ENCODE data around the gene DPP6.

The DPP6 gene

DNA sequence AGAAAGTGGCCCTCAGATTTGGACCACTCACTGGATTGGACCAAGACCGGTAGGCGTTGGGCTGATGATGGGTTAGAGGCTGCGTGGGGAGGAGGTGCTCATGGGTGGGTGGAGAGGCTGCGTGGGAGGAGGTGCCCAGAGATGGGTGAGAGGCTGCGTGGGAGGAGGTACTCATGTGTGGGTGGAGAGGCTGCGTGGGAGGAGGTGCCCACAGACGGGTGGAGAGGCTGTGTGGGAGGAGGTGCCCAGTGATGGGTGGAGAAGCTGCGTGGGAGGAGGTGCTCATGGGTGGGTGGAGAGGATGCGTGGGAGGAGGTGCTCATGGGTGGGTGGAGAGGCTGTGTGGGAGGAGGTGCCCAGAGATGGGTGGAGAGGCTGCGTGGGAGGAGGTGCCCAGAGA lies 604.4 kb downstream of the DPP6 start:
- TF ChIP-seq TCF12 (IDR thresholded peaks at IDR 0.05; ENCODE audit: low read depth) (no peak), ZBTB7A (IDR thresholded peaks at IDR 0.05; ENCODE audit: low read depth) (no peak), CEBPB (IDR thresholded peaks at IDR 0.05) (no peak), CREB1 (IDR thresholded peaks at IDR 0.05; ENCODE audit: low read depth) (no peak), USF1 (IDR thresholded peaks at IDR 0.05) (no peak), NFIC (IDR thresholded peaks at IDR 0.05) (no peak), FOXM1 (IDR thresholded peaks at IDR 0.05; ENCODE audit: borderline replicate concordance, low read depth) (no peak), TEAD4 (IDR thresholded peaks at IDR 0.05) (no peak), REST (IDR thresholded peaks at IDR 0.05; ENCODE audit: low read depth) (no peak), TAF1 (IDR thresholded peaks at IDR 0.05; ENCODE audit: low read depth) (no peak)

GRCh38 chr7:154666768-154667167 lies 614.6 kb downstream of the DPP6 start:
- TF ChIP-seq YY1 (IDR thresholded peaks at IDR 0.05; ENCODE audit: low read depth) (no peak), NFIC (IDR thresholded peaks at IDR 0.05) (no peak), TEAD4 (IDR thresholded peaks at IDR 0.05) (no peak), CREB1 (IDR thresholded peaks at IDR 0.05; ENCODE audit: low read depth) (no peak), REST (IDR thresholded peaks at IDR 0.05; ENCODE audit: low read depth) (no peak), EGR1 (IDR thresholded peaks at IDR 0.05) (no peak), ZBTB7A (IDR thresholded peaks at IDR 0.05; ENCODE audit: low read depth) (no peak), FOXM1 (IDR thresholded peaks at IDR 0.05; ENCODE audit: borderline replicate concordance, low read depth) (no peak), EP300 (IDR thresholded peaks at IDR 0.05; ENCODE audit: borderline replicate concordance) (no peak), RAD21 (IDR thresholded peaks at IDR 0.05; ENCODE audit: low read depth) (no peak), CEBPB (IDR thresholded peaks at IDR 0.05) (no peak), TAF1 (IDR thresholded peaks at IDR 0.05; ENCODE audit: low read depth) (no peak), TCF12 (IDR thresholded peaks at IDR 0.05; ENCODE audit: low read depth) (no peak), USF1 (IDR thresholded peaks at IDR 0.05) (no peak)
- TF ChIP-seq, protein P1, sequence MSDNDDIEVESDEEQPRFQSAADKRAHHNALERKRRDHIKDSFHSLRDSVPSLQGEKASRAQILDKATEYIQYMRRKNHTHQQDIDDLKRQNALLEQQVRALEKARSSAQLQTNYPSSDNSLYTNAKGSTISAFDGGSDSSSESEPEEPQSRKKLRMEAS (IDR thresholded peaks at IDR 0.05), result no peak

DNA sequence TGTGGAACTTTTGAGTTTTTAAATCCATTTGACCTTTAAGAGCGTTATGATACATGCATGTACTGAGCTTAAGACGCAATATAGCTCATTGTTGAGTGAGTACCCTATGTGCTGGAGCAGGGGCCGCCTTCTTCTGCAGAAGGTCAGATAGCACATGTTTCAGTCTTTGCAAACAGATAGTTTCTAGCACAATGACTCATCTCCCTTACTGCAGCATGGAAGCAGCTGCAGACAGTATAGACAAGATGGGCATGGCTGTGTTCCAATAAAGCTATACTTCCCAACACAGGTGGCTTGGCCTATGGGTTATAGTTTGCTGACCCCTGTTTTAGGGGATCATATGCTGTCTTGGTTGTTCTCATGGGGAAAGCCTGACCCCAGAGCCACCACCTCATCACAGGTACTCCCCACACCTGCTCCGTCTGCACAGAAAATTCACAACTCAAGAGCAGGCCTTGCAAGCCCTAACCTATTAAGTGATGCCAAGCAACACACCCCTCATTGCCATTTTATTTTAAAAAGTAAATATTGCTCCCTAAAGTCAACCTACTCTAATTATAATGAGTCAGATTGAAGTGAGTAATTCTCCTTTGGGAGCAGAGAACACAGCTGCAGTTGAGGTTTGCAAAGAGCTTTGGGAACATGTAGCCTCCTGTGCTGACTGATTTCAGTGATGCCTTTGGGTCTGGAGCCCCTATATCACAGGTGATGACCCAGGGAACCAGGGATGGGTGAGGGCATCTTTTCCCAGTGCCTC lies 620.6 kb downstream of the DPP6 start:
- no peak for TF ChIP-seq TCF12 (IDR thresholded peaks at IDR 0.05; ENCODE audit: low read depth)
- TF ChIP-seq, protein P1 (IDR thresholded peaks at IDR 0.05), result no peak
- no peak for TF ChIP-seq FOXM1 (IDR thresholded peaks at IDR 0.05; ENCODE audit: borderline replicate concordance, low read depth)
- no peak for TF ChIP-seq RAD21 (IDR thresholded peaks at IDR 0.05; ENCODE audit: low read depth)
- TF ChIP-seq YY1 (IDR thresholded peaks at IDR 0.05; ENCODE audit: low read depth), result no peak
- TF ChIP-seq ZBTB7A (IDR thresholded peaks at IDR 0.05; ENCODE audit: low read depth), result no peak
- no peak for TF ChIP-seq REST (IDR thresholded peaks at IDR 0.05; ENCODE audit: low read depth)
- TF ChIP-seq EGR1 (IDR thresholded peaks at IDR 0.05), result no peak
- TF ChIP-seq EP300 (IDR thresholded peaks at IDR 0.05; ENCODE audit: borderline replicate concordance), result no peak
- no peak for TF ChIP-seq CEBPB (IDR thresholded peaks at IDR 0.05)
- TF ChIP-seq CREB1 (IDR thresholded peaks at IDR 0.05; ENCODE audit: low read depth), result no peak
- TF ChIP-seq TEAD4 (IDR thresholded peaks at IDR 0.05), result no peak

DNA sequence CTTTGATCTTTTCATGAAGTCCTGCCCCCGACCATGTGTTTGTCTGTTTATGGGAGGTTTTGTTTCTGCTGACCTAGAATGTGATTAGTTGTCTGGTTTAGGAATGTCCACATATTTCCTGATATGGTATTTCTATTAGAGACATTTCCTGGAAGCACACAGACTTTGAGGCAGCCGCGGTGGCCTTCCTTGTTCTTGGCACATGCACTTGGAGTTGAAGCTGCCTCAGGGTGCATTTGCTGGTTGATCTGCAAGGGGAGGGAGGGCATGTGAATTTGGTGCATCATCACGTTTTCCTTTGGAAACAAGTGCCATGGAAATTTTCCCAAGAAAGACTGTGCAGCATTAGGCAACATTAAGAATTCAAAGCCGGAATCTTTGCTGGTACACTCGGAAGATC lies 622.0 kb downstream of the DPP6 start:
- no peak for TF ChIP-seq REST (IDR thresholded peaks at IDR 0.05; ENCODE audit: low read depth)
- no peak for TF ChIP-seq YY1 (IDR thresholded peaks at IDR 0.05; ENCODE audit: low read depth)
- no peak for TF ChIP-seq NFIC (IDR thresholded peaks at IDR 0.05)
- TF ChIP-seq RAD21 (IDR thresholded peaks at IDR 0.05; ENCODE audit: low read depth), result no peak
- no peak for TF ChIP-seq ZBTB7A (IDR thresholded peaks at IDR 0.05; ENCODE audit: low read depth)
- TF ChIP-seq CEBPB (IDR thresholded peaks at IDR 0.05), result no peak
- no peak for TF ChIP-seq TAF1 (IDR thresholded peaks at IDR 0.05; ENCODE audit: low read depth)
- TF ChIP-seq TCF12 (IDR thresholded peaks at IDR 0.05; ENCODE audit: low read depth), result no peak
- no peak for TF ChIP-seq CREB1 (IDR thresholded peaks at IDR 0.05; ENCODE audit: low read depth)
- TF ChIP-seq EP300 (IDR thresholded peaks at IDR 0.05; ENCODE audit: borderline replicate concordance), result no peak
- TF ChIP-seq, protein P1 (IDR thresholded peaks at IDR 0.05), result no peak
- no peak for TF ChIP-seq EGR1 (IDR thresholded peaks at IDR 0.05)
- TF ChIP-seq FOXM1 (IDR thresholded peaks at IDR 0.05; ENCODE audit: borderline replicate concordance, low read depth), result no peak
- TF ChIP-seq USF1 (IDR thresholded peaks at IDR 0.05), result no peak
- TF ChIP-seq TEAD4 (IDR thresholded peaks at IDR 0.05), result no peak

All from Ishikawa (cell line).